Endometrial microvascular endothelial cells (primary cell): ENCODE data around the gene VN1R2. TPM values are rescaled to one million over a fixed set of nuclear protein-coding genes. Genes with fewer than 3 reads are reported as not detected.

ENCODE experiments used
- in situ Hi-C: cut with HindIII; loops from 2 replicates; pipeline ENCODE4 v1.10.0; 2017; ENCODE audit warnings: low sequenced_read_pairs, low pct_unique_long_range_greater_than_20kb; ENCODE audit errors: inconsistent ontology term
- total RNA-seq: library from RNA; depleted of rRNA; stranded (reverse); fragments of >200 nt; gene quantifications from one replicate; pipeline ENCODE4 v1.2.3, GENCODE V29; 2015; ENCODE audit errors: inconsistent ontology term

VN1R2 gene
- total RNA-seq, 1 donor from 2014 or later, result not detected

DNA sequence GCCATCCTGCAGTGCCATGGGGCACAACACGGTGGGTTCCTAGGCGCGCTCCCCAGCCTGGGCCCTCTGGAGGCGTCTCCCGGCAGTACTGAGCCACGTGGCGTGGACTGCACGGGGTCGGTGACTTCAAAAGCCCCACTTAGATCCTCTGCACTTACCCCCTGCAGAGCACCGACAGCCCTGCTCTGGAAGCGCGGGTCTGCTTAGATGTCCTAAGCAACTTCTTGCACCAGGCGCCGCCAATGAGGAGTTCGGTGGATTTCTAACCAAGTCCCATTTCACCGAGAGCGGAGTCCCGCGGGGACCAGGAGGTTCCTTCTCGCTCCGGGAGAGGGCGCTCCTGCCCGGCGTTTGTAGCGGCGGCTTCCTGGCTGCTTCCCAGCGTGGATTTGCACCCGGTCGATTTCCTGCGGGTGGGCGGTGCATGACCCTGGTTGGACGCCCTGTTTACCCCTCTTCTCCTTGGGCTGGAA is 50.3 kb downstream of the VN1R2 start:
- in situ Hi-C loops, result no loop called here

Other genes with a start within 250 kb of the VN1R2 start
- gene ERVV-1, start 244.4 kb upstream of the VN1R2 start, total RNA-seq, result not detected
- gene ERVV-2, start 213.6 kb upstream of the VN1R2 start, total RNA-seq, result not detected
- 30.5 TPM for gene ZNF160, start 154.9 kb upstream of the VN1R2 start, total RNA-seq
- 15.4 TPM for gene ZNF415, start 125.4 kb upstream of the VN1R2 start, total RNA-seq
- gene ZNF347, start 99.2 kb upstream of the VN1R2 start, total RNA-seq, result 7.5 TPM
- 6.4 TPM for gene ZNF665, start 64.9 kb upstream of the VN1R2 start, total RNA-seq
- 7.6 TPM for gene ZNF677, start 3.4 kb upstream of the VN1R2 start, total RNA-seq
- gene VN1R4, start 9.4 kb downstream of the VN1R2 start, total RNA-seq, result not detected
- 3.4 TPM for gene ZNF845, start 75.5 kb downstream of the VN1R2 start, total RNA-seq
- gene ZNF525, start 107.4 kb downstream of the VN1R2 start, total RNA-seq, result 0.84 TPM
- gene ZNF765, start 136.9 kb downstream of the VN1R2 start, total RNA-seq, result 7.2 TPM
- 10.4 TPM for gene ZNF761, start 173.7 kb downstream of the VN1R2 start, total RNA-seq
- 1.5 TPM for gene ZNF813, start 209.4 kb downstream of the VN1R2 start, total RNA-seq